CD4-positive, alpha-beta T cell treated with Interleukin-12 subunit alpha and Interleukin-12 subunit beta, for 1 hour (primary cell): ENCODE results near the gene KRI1.

Source experiments
- DNase-seq: peaks from one replicate; pipeline ENCODE4 v3.0.0-alpha.2; 2020

Gene KRI1

DNA sequence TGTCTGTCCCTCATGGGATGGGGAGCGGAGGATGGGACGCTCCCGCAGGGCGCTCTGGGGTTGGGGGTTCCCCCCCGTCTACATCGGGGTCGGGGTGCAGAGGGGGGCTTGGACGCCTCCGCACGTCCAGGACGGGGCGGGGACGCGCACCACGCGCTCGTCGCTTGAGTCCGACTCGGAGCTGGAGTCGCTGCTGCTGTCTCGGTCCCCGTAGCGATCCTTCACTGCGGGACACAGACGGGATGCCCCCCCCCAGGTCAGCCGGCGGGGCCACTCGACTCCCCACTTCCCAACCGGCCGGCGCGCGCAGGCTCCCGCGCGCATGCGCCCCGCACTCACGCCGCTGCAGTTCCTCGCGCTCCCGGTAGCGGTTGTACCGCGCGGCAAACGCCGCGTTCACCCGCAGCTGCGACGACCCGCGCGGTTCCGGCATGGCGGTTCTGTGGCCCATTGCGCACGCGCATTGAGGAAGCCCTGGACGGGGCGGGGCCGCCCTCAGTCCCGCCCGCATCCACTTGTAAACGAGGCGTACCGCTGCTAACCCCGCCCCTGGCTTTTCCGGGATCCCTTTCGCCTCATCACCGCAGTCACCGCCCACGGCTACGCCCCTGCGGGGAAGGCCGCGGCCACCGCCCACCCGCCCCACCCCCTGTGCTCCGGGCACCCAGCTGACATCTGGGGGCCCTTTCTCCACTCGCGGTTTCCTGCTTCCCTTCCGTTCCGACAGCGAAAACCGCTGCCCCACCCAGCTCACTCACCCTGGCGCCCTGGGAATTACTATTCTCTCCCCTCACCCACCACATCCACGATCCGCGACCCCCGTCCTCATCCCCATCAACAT is at the start of gene KRI1:
Gene KRI1 (minus strand): TSS at position 444 of the 841 bp plus-strand sequence. CDS start 11 bp downstream, at position 433.
- peak; percentile 100 for DNase-seq

DNA sequence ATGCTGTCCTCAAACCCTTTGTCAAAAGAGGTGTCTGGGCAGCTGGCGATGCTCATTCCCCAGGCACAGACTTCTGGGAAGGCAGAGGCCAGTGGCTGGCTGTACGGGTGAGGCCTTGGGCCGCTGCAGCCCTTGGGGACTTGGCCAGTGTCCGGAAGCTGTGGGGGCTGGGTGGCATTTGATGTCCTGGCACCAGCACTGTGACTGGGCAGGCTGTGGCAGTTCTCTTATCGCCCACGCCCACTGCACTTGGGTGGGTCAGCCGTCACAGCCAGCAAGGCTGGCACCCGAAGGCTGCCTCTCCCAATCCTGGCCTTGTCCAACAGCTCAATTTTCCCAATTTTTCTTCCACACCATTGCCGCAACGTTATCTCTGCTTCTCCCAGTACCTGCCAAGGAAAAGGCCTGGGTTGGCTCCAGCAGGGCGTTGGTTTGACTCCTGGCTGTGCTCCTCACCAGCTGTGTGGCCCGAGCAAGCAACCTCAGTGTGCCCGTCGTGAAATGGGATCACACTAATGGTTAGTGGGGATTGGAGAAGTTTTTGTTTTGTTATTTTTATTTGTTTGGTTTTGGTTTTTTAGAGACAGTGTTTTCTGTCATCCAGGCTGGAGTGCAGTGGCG is 46.8 kb upstream of the KRI1 start:
- no peak for DNase-seq

DNA sequence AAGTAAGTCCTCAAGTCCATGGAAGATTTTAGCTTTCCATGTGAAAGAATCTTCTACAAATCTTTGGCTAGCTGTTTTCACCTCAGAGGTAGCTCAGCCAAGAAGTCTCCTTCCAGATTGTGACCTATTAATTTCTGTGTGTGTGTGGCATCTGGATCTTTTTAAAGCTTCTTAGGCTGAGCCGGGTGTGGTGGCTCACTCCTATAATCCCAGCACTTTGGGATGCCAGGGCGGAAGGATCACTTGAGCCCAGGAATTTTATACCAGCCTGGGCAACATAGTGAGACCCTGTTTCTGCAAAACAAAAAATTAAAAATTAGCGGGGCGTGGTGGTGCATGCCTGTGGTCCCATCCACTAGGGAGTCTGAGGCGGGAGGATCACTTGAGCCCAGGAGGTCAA is 46.1 kb upstream of the KRI1 start:
- DNase-seq: no peak

DNA sequence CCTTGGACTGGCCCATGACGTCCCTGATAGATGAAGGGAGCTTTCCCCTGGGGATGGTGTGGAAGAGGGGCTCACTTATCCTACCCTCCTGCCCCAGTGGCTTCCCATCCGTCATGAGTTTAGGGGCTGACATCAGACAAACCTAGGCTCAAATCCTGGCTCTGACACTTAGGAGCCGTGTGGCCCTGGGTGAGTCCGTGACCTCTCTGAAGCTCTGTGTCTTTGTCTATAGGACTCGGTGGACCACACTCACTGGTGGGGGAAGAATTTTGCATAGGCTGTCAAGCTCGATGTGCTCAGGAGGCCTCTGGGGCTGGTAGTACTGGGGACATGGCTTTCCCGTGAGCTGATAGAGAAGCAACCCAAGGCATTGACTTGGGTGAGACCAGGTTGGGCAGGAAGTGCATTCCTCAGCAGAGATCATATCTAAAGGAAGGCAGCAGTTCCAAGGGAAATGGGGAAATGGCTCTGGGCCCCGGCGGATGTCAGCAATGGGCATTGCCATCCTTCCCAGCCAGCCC is 38.7 kb upstream of the KRI1 start:
- peak; percentile 28 for DNase-seq

DNA sequence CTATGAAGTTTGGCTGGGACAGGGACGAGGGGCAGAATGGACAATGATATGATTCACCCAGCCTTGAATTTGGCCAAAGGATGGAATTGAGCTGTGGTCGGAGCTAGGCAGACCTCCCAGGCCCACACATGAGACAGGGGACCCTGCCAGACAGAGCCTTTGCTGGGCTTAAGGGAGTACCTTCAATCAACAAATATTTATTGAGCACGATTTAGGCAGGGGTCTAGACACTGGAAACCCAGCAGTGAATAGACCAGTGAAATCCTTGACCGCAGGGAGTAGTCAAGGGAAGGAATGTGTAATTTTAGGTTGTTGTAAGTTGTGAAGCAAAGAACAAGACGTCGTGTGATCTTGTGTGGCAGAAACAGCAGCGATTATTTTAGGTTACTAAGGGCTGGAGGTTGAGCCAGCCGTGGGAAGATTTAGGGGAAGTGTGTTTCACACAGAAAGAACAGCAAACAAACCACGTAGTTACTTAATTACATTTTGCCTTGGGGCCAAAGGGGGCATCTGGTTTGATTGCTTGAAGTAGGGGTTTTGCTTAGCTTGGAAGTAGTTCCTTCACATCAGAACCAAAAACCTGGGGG is 38.2 kb upstream of the KRI1 start:
- DNase-seq: peak; percentile 71

DNA sequence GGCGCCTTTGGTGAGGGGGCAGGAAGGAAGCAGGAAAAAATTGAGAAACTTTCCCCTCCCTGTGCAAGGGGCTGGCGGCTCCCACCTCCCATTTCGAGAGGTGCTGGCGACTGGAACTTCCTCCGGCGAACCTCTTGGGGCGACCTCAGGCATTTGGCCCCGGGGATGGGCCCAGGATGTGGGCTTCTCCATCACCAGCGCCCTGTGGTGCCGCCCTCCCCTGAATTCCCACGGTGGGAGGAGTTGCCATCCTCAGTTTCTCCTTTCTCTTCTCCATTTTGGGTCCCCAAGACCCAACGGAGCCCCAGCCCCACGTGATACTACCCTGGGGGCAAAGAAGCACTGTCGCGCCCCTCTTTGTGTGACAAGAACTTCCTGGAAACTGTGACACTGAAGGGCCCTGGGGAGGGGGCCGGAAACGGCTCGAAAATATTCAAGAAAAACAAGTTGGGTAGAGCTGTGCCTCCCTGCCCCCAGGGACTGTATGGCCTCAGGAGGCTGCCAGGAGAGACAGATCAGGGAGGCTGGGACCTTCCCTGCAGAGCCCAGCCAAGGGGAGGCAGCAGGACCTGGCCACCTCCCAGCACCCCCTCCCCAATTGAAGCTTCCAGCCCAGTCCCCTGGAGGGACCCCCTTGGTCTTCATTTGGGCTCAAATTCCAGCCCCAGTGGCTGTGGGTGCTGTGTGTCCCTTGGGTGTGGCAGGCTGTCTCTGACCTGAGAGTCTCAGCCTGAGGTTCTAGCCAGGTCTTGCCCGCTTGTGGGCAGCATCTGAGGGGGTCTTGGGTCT is 37.5 kb upstream of the KRI1 start:
- DNase-seq: peak; percentile 90

DNA sequence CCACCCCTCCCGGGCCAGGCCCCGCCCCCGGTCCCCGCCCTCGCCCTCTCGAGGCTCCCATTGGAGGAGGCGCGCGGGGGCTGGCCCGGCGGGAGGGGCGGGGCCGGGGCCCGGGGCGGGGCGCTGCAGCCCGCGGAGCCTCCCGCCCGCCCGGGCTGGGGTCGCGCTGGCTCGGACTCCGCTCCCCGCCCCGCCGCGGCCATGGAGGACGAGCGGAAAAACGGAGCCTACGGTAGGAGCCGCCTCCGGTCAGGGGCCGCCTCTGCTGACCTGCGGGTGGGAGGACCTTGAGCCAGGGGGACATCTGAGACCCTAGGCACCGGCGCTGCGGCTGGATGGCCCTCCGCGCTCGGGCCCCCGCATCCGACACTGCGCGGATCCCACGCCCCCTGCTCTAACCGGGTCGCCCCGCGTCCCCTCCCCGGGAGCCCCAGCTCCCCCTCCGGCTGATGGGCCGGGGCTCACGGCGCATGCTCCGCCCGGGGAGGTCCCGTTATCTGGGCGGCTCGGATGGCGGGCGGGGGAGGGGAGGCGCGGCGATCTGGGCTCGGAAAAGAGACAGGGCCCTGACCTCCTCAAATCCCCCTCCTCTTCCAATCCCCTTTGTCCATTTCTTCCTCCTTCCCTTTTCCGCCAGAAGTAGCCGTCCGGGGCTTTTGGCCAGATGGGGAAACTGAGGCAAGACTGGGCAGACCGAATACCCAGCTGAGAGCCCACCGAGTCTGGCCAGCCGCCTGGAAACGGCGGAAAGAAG is 36.7 kb upstream of the KRI1 start:
- DNase-seq: peak; percentile 90

DNA sequence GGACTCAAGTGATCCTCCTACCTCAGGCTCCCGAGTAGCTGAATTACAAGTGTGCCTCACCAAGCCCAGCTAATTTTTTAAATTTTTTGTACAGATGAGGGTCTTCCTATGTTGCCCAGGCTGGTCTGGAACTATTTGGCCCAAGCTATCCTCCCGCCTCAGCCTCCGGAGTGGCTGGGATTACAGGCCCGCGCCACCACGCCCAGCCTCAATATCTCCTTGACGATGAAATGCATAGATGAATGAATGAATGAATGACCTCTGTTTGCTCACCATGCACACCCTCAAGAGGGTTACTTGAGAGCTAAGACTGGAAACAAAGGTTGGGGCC is 36.2 kb upstream of the KRI1 start:
- no peak for DNase-seq

DNA sequence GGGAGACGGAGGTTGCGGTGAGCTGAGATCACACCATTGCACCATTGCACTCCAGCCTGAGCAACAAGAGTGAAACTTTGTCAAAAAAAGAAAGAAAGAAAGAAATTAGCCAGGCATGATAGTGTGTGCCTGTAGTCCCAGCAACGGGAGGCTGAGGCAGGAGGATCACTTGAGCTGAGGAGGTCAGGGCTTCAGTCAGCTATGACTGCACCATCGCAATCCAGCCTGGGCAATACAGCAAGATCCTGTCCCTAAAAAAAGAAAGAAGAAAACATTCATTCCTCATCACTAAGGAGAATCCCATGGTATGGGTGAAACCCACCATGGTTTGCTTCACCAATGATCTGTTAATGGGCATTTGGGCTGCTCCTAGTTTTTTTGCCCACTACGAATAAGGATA is 34.3 kb upstream of the KRI1 start:
- DNase-seq: no peak

DNA sequence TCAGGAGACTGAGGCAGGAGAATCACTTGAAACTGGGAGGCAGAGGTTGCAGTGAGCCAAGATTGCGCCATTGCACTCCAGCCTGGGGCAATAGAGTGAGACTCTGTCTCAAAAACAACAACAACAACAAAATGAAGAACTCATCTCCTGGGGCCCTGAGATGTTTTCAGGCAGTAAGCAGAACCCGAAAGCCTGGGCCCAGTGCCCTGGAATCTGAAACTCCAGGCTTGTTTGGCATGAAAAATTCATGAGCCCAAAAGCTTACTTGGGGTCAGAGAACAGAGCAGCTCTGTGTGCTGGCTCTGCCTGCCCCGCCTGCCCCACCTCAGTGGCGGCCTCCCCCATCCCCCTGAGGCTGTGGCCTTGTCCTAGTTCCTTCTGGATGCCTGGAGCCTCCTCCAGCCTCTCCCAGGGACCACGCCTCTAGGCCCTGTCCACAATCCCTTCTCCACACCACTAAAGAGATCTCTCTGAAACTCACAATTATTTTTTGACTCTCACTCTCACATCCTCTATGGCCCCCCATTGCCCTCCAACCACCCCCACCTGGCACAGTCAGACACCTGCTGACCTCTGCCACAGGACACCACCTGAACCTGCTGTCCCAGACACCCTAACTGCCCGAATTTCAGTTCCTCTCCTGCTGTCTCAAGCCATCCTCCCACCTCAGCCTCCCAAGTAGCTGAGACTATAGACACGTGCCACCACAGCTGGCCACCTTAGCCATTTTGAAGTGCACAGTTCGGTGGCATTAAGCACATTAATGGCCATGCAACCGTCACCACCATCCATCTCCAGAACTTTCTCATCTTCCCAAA is 28.2 kb upstream of the KRI1 start:
- DNase-seq: no peak

DNA sequence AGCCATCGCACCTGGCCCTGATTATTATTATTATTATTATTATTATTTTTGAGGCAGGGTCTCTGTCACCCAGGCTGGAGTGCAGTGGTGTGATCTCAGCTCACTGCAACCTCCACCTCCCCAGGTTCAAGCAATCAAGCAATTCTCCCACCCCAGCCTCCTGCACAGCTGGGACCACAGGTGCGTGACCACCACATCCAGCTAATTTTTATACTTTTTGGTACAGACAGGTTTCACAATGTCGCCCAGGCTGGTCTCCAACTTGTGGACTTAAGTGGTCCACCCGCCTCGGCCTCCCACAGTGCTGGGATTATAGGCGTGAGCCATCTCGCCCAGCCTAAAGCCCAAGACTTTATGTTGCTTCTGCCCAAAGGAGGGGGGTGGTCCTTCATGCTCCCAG is 27.3 kb upstream of the KRI1 start:
- no peak for DNase-seq

DNA sequence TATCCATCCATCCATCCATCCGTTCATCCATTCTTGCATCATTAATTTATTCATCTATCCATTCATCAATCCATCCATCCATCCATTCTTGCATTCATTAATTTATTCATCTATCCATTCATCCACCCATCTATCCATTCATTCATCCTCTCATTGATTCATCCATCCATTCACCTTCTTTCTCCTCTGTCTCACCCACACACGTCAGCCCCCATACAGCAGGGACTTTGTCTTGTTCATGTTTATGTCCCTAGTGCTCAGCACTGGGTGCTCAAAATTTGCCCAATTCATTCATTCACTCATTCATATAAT is 22.0 kb upstream of the KRI1 start:
- no peak for DNase-seq

DNA sequence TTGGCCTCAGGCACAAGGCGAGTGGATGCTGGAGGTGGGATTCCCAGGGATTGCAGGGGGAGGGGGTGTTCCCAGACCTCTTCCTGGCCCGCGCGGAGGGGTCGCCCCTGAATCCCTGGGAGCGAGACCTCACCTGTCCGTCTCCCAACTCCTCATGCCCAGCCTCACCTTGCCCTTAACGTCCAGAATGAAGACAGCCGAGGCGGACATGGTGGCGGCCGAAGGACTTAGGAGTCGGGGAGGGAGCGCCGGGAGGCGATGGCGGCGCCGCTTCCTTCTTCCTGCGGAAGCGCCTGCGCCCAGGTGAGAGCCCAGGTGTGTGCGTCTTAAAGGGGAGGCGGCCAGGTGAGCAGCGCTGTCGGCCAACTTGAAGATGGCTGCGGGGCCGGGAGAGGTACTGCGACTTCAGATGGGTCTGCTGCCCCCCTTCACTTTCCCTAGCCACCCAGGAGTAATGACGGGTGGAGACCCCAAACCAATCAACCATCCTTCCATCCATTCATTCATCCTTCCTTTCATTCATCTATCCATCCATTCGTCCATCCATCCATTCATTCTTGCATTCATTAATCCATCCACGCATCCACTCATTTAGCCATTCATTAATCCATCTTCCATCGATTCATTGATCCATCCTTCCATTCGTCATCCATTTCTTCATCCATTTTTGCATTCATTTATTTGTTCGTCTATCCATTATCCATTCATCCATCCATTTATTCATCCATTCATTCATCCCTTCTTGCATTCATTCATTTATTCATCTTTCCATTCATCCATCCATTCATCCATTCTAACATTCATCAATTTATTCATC is 21.4 kb upstream of the KRI1 start, which contains the start of gene AP1M2:
Gene AP1M2 (minus strand): TSS at position 291 of the 817 bp plus-strand sequence. CDS start 81 bp downstream, at position 210.
- no peak for DNase-seq

DNA sequence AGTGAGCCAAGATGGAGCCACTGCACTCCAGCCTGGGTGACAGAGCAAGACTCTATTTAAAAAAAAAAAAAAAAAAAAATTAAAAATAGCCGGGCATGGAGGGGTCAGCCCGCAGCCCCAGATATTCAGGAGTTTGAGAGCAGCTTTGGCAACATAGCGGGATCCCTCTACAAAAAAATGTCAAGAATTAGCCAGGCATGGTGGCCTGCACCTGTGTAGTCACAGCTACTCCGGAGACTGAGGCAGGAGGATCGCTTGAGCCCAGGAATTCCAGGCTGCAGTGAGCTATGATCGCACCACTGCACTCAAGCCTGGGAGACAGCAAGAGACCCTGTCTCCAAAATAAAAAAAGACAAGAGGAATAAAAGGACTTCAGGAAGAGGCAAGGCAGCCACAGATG is 20.6 kb upstream of the KRI1 start:
- DNase-seq: no peak

DNA sequence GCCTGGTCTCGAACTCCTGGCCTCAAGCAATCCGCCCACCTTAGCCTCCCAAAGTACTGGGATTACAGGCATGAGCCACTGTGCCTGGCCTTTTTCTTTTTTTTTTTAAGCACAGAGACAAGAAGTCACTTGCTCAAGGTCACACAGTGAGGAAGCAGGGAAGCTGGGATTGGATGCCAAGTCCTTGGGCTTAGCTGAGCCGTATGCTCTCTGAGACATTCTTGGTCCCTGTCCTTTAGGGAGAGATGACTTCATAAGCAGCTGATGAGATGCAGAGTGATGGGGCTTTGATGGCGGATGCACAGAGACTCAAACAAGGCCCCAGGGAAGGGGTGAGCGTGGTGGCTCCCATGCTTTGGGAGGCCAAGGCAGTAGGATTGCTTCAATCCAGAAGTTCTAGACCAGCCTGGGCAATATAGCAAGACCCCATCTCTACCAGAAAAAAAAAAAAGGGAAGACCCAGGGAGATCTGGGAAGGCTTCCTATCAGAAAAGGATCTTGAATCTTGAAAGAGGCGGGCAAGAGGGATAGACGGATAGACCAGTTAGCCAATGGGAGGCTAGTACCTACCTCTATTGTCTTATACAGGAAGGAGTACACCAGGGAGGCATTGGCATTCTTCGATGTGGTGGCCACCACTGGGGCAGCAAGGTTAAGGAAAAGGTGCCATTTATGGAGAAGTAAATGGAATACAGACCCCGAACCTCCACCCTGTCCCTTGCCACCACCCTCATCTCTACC is 17.4 kb upstream of the KRI1 start:
- no peak for DNase-seq

DNA sequence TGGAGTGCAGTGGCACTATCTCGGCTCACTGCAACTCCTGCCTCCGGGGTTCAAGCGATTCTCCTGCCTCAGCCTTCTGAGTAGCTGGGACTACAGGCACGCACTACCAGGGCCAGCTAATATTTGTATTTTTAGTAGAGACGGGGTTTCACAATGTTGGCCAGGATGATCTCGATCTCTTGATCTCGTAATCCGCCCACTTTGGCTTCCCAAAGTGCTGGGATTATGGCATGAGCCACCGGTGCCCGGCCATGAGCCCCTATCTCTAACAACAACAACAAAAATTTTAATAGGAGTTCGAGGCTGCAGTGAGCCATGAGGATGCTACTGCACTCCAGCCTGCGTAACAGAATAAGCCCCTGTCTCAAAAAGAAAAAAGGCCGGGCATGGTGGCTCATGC is 16.3 kb upstream of the KRI1 start:
- no peak for DNase-seq

DNA sequence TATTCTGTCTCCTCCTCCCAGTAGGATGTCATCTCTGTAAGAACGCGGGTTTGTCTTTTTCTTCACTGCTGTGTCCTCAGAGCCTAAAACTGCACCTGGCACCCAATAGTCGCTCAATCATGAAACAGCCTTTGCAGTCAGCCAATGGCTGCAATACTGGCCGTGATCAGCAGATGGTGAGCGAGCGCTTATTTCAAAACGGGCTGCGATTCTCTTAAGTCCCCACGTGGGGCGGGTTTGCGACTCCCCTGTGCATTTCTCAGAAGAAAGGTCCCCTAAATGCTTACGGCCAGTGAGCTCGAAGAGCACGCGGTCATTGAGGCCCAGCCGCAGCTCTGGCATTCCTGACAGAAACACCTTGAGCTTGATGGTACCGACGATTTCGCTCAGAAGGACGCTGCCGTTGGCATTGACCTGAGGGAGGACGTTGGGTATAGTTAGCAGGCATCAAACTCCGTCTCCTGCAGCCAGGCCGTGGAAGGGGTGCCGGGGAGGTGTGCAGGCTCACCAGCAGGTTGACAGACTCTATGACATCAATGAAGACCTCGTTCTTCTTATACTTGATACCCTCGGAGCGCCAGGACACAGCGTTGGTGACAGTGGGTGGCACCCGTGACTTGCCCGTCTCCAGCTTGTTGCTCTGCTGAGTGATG is 15.3 kb upstream of the KRI1 start:
- peak; percentile 90 for DNase-seq

DNA sequence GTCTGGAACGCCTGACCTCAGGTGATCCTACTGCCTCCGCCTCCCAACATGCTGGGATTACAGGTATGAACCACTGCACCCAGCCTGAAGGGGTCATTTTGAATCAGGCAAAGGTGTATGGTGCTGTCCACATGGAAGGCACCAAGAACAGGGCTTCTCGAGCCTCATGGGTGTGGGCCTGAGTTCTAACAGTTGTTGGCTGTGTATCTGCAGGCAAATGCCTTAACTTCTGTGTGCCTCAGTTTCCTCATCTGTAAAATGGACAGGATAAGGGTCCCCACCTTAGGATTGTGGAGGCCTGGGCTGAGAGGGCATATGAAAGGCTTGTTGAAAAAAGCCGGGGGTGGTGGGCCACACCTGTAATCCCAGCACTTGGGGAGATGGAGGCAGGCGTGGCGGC is 12.1 kb upstream of the KRI1 start:
- DNase-seq: no peak

DNA sequence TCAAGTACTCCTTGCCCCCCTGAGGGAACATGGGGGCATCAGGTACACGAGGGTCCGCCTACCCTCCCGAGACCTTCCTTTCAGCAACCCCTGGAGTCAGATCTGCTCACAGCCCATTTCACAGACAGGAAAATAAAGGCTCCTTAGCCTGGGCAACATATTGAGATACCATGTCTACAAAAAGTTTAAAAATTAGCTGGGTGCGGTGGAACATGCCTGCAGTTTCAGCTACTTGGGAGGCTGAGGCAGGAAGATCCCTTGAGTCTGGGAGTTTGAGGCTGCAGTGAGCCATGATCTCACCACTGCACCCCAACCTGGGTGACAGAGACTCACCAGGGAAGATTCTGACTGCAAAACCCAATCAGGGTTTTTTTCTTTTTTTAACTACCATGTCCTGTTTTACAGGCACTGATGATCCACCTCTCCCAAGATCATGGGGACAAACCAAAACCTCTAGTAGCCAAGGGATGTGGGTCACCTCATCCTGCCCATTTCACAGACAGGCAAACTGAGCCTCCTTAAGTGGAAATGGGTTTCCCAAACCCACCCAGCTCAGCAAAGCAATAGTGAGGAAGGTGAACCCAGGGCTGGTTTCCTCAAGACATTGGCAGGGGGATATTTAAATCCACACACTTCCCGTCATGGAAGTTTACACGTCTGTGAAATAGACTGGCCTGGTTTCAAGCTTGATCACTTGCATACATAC is 9.4 kb upstream of the KRI1 start:
- DNase-seq: no peak
